IMR-90 (cell line): Measurements from ENCODE around the gene NUTM2F. TPM values are rescaled to one million over a fixed set of nuclear protein-coding genes. Genes with fewer than 3 reads are reported as not detected.
"Not testable (repeated sequence)": the region's sequence is repeated elsewhere in the genome, so short reads cannot be mapped to it uniquely, and the experiment has no call there.

Experiments
- ATAC-seq: fragments of 200-7000 bp; cut with Tn5 transposase; 2 replicates; pipeline ENCODE4 v1.9.1; 2020; ENCODE audit warnings: low read depth, mild to moderate bottlenecking, moderate library complexity
- BruUV-seq: library from RNA; stranded (reverse); fragments of 400-500 nt; replicated peaks from 2 replicates; lab custom pipeline; 2021; lab: Mats Ljungman, UMichigan
- CTCF ChIA-PET: fragments of 300-600 bp; formaldehyde crosslinking; extraction: SDS; loops from one replicate; lab custom pipeline; 2021; ENCODE audit warnings: antibody characterized with exemption; lab: Yijun Ruan, JAX
- POLR2A ChIA-PET: fragments of 300-600 bp; sonication (Branson Sonifier 250); formaldehyde crosslinking; loops from one replicate; lab custom pipeline; 2022; ENCODE audit warnings: antibody characterized with exemption; ENCODE audit not compliant: unreplicated experiment; lab: Charles Lee
- DNase-seq: peaks from one replicate; pipeline ENCODE4 v3.0.0; 2013
- H2AFZ ChIP-seq: replicated peaks from 2 replicates; pipeline ENCODE3; 2013; ENCODE audit warnings: low read length, mild to moderate bottlenecking; ENCODE audit not compliant: poor library complexity
- H2AK5ac ChIP-seq: 2 replicates; pipeline ENCODE4 v1.6.1; 2013; ENCODE audit warnings: low read depth, low read length, inconsistent platforms
- H2AK9ac ChIP-seq: replicated peaks from 2 replicates; pipeline ENCODE3; 2013; ENCODE audit warnings: mild to moderate bottlenecking, low read depth, low read length, moderate library complexity; ENCODE audit not compliant: poor library complexity
- H2BK120ac ChIP-seq: 2 replicates; pipeline ENCODE4 v1.6.1; 2013; ENCODE audit warnings: low read depth, low read length, inconsistent platforms
- H2BK15ac ChIP-seq: 3 replicates; pipeline ENCODE4 v1.6.1; 2013; ENCODE audit warnings: low read depth, low read length, inconsistent platforms
- H2BK20ac ChIP-seq: 2 replicates; pipeline ENCODE4 v1.6.1; 2013; ENCODE audit warnings: low read depth, mild to moderate bottlenecking, inconsistent platforms, low read length, moderate library complexity
- H2BK5ac ChIP-seq: 2 replicates; pipeline ENCODE4 v1.6.1; 2013; ENCODE audit warnings: mild to moderate bottlenecking, low read depth, low read length, inconsistent platforms; ENCODE audit not compliant: poor library complexity, severe bottlenecking
- H3K14ac ChIP-seq: replicated peaks from 2 replicates; pipeline ENCODE4 v1.6.1; 2013; ENCODE audit warnings: low read depth, low read length, inconsistent platforms
- H3K18ac ChIP-seq: 2 replicates; pipeline ENCODE4 v1.6.1; 2013; ENCODE audit warnings: low read depth, low read length, control low read depth
- H3K23ac ChIP-seq: 2 replicates; pipeline ENCODE4 v1.6.1; 2013; ENCODE audit warnings: low read depth, low read length, inconsistent platforms
- H3K27ac ChIP-seq: 2 replicates; pipeline ENCODE4 v1.5.1; 2013; ENCODE audit warnings: mild to moderate bottlenecking, control low read depth, low read length; ENCODE audit not compliant: insufficient read depth
- H3K27me3 ChIP-seq: 2 replicates; pipeline ENCODE4 v1.6.1; 2013; ENCODE audit warnings: low read length; ENCODE audit not compliant: control insufficient read depth, insufficient read depth
- H3K36me3 ChIP-seq: 2 replicates; pipeline ENCODE4 v1.6.1; 2013; ENCODE audit warnings: low read length, mixed read lengths; ENCODE audit not compliant: control insufficient read depth, insufficient read depth
- H3K4ac ChIP-seq: 2 replicates; pipeline ENCODE4 v1.6.1; 2013; ENCODE audit warnings: low read depth, low read length, inconsistent platforms
- H3K4me1 ChIP-seq: 2 replicates; pipeline ENCODE4 v1.6.1; 2013; ENCODE audit warnings: low read length, mixed read lengths; ENCODE audit not compliant: control insufficient read depth, insufficient read depth
- H3K4me2 ChIP-seq: 2 replicates; pipeline ENCODE4 v1.6.1; 2013; ENCODE audit warnings: low read depth, mild to moderate bottlenecking, control low read depth, low read length, moderate library complexity
- H3K4me3 ChIP-seq: 2 replicates; pipeline ENCODE4 v1.5.1; 2013; ENCODE audit warnings: low read depth, mild to moderate bottlenecking, control low read depth, low read length, moderate library complexity; ENCODE audit not compliant: insufficient read depth
- H3K56ac ChIP-seq: 2 replicates; pipeline ENCODE4 v1.6.1; 2013; ENCODE audit warnings: low read length, inconsistent platforms; ENCODE audit not compliant: insufficient read depth; ENCODE audit errors: extremely low read depth
- H3K79me1 ChIP-seq, 2 experiments: 2 replicates each; pipeline ENCODE4 v1.6.1; 2013; ENCODE audit warnings: low read length in 2 of 2, inconsistent platforms in 1 of 2, low read depth in 1 of 2
- H3K9ac ChIP-seq: 2 replicates; pipeline ENCODE4 v1.6.1; 2013; ENCODE audit warnings: low read depth, low read length, control low read depth
- H3K9me1 ChIP-seq: 2 replicates; pipeline ENCODE4 v1.6.1; 2013; ENCODE audit warnings: low read length, inconsistent platforms; ENCODE audit not compliant: insufficient read depth
- H3K9me3 ChIP-seq: 2 replicates; pipeline ENCODE4 v1.6.1; 2013; ENCODE audit warnings: low read length; ENCODE audit not compliant: control insufficient read depth, insufficient read depth
- H4K20me1 ChIP-seq: 2 replicates; pipeline ENCODE4 v1.6.1; 2013; ENCODE audit warnings: low read length, inconsistent platforms; ENCODE audit not compliant: insufficient read depth
- H4K5ac ChIP-seq: 2 replicates; pipeline ENCODE4 v1.6.1; 2013; ENCODE audit warnings: mild to moderate bottlenecking, low read depth, low read length, control low read depth
- H4K8ac ChIP-seq, 2 experiments: 2 replicates each; pipeline ENCODE4 v1.6.1; 2013; ENCODE audit warnings: low read depth in 2 of 2, low read length in 2 of 2, control low read depth in 1 of 2, inconsistent platforms in 1 of 2
- H4K91ac ChIP-seq: 2 replicates; pipeline ENCODE4 v1.6.1; 2013; ENCODE audit warnings: low read depth, low read length, inconsistent platforms; ENCODE audit not compliant: insufficient read depth
- WGBS, 2 experiments: methylation state at CpG; one replicate each; pipeline versions ENCODE4 v1.1.5 to v1.1.7; 2013; ENCODE audit warnings: missing lambda C conversion rate in 2 of 2; ENCODE audit not compliant: insufficient read length in 1 of 2; ENCODE audit errors: extremely low coverage in 2 of 2; 5-methylcytosine and 5-hydroxymethylcytosine counted together
- dilution Hi-C: fragments of 300-500 bp; cut with HindIII; formaldehyde crosslinking; loops from one replicate; pipeline ENCODE4 v1.14.3; 2018; ENCODE audit warnings: low sequenced_read_pairs; ENCODE audit not compliant: unreplicated experiment
- in situ Hi-C: fragments of 300-500 bp; cut with MboI; formaldehyde crosslinking; loops from 3 replicates; pipeline ENCODE4 v1.14.3; 2019; ENCODE audit warnings: low sequenced_read_pairs, inconsistent platforms, mixed read lengths
- intact Hi-C: fragments of 100-400 bp; cut with micrococcal nuclease; formaldehyde crosslinking; loops from 2 replicates; pipeline ENCODE4 v1.10.0; 2022
- polyA plus RNA-seq, 3 experiments: library from polyadenylated mRNA; depleted of rRNA; stranded (reverse); fragments of >200 nt; gene quantifications; 2 replicates each; pipeline ENCODE4 v1.2.3, GENCODE V29; 2012; ENCODE audit warnings: low replicate concordance in 1 of 3
- total RNA-seq: library from RNA; depleted of rRNA; stranded (reverse); fragments of >200 nt; gene quantifications from 2 replicates; pipeline ENCODE4 v1.2.3, GENCODE V29; 2012

NUTM2F gene
- total and polyA plus RNA-seq, 2 of the 4 experiments (the other 2 are of a cell fraction): not detected

- H2AFZ ChIP-seq, intact Hi-C loops, H3K9ac ChIP-seq, BruUV-seq, in situ Hi-C loops, H2BK20ac ChIP-seq, H4K91ac ChIP-seq, H3K9me1 ChIP-seq, H2BK120ac ChIP-seq, dilution Hi-C loops, H4K20me1 ChIP-seq, H3K4me3 ChIP-seq, H2AK5ac ChIP-seq, H3K18ac ChIP-seq, H3K14ac ChIP-seq, DNase-seq, H2BK5ac ChIP-seq, H2BK15ac ChIP-seq, H3K4me1 ChIP-seq, ATAC-seq, H3K27ac ChIP-seq, H3K9me3 ChIP-seq, H3K27me3 ChIP-seq, H3K79me1 ChIP-seq, H3K56ac ChIP-seq, H3K23ac ChIP-seq, H3K36me3 ChIP-seq, POLR2A ChIA-PET, H3K4ac ChIP-seq, H4K5ac ChIP-seq, H2AK9ac ChIP-seq, H4K8ac ChIP-seq, H3K4me2 ChIP-seq: not testable (repeated sequence)
- CTCF ChIA-PET: interaction anchor here (0.6 kb wide), 1 partner anchor 658 kb away, joined by 3 read pairs; no protein-coding TSS in a partner anchor
- no CpG with 5 or more reads among the region's 4 CpGs for WGBS, 2 experiments
Observed at GRCh38 chr9:94336445-94336844, 8.0 kb upstream of the NUTM2F start.

GRCh38 chr9:94325583-94325982 is 2.9 kb downstream of the NUTM2F start:
- WGBS, 2 experiments: 80% methylated on average over 2 of the region's 16 CpGs; no CpG with 5 or more reads in 1 of the 2 experiments
- intact Hi-C loops, CTCF ChIA-PET, H2BK5ac ChIP-seq, H3K4me3 ChIP-seq, H3K9ac ChIP-seq, H3K18ac ChIP-seq, H4K91ac ChIP-seq, H3K4ac ChIP-seq, H3K4me2 ChIP-seq, ATAC-seq, in situ Hi-C loops, H3K36me3 ChIP-seq, H3K27ac ChIP-seq, H3K9me1 ChIP-seq, H2AK9ac ChIP-seq, H3K9me3 ChIP-seq, H2AFZ ChIP-seq, H2AK5ac ChIP-seq, H3K56ac ChIP-seq, H4K20me1 ChIP-seq, H3K27me3 ChIP-seq, H3K4me1 ChIP-seq, H3K23ac ChIP-seq, H2BK20ac ChIP-seq, H2BK15ac ChIP-seq, H3K14ac ChIP-seq, H4K8ac ChIP-seq, H2BK120ac ChIP-seq, POLR2A ChIA-PET, DNase-seq, dilution Hi-C loops, BruUV-seq, H4K5ac ChIP-seq, H3K79me1 ChIP-seq: not testable (repeated sequence)
